H1 (cell line): Measurements from ENCODE around the gene SMTNL1. TPM values are rescaled to one million over a fixed set of nuclear protein-coding genes. Genes with fewer than 3 reads are reported as not detected.

Source experiments
- CTCF ChIA-PET: fragments of 300-600 bp; sonication (Branson Sonifier 250); formaldehyde crosslinking; loops from one replicate; lab custom pipeline; 2021; ENCODE audit not compliant: partially characterized antibody; lab: Charles Lee
- POLR2A ChIA-PET: fragments of 300-600 bp; sonication (Branson Sonifier 250); formaldehyde crosslinking; loops from one replicate; lab custom pipeline; 2021; ENCODE audit warnings: inconsistent platforms; ENCODE audit not compliant: partially characterized antibody; lab: Charles Lee
- DNase-seq, 2 experiments: peaks; one replicate each; pipeline versions ENCODE4 v3.0.0 to v3.0.0-alpha.2; 2010 to 2022; ENCODE audit warnings: low spot score in 2 of 2, low read depth in 1 of 2, mixed read lengths in 1 of 2
- FAIRE-seq: peaks from 2 replicates; lab custom pipeline; 2011; peaks lifted over from hg19 to GRCh38; lab: Jason Lieb, UNC
- H2AFZ ChIP-seq: 2 replicates; pipeline ENCODE4 v1.8.1; 2012; ENCODE audit warnings: low read length, inconsistent platforms
- H2AK5ac ChIP-seq: 2 replicates; pipeline ENCODE4 v1.6.1; 2013; ENCODE audit warnings: low read depth, low read length
- H2BK120ac ChIP-seq: replicated peaks from 2 replicates; pipeline ENCODE3; 2013; ENCODE audit warnings: low read depth, low read length, inconsistent platforms
- H2BK12ac ChIP-seq: 2 replicates; pipeline ENCODE4 v1.6.1; 2013; ENCODE audit warnings: low read depth, low read length
- H2BK15ac ChIP-seq: 2 replicates; pipeline ENCODE4 v1.6.1; 2013; ENCODE audit warnings: low read length
- H2BK20ac ChIP-seq: 2 replicates; pipeline ENCODE4 v1.6.1; 2013; ENCODE audit warnings: low read length
- H2BK5ac ChIP-seq: 2 replicates; pipeline ENCODE4 v1.6.1; 2013; ENCODE audit warnings: low read depth, low read length
- H3K14ac ChIP-seq: 2 replicates; pipeline ENCODE4 v1.6.1; 2013; ENCODE audit warnings: inconsistent platforms; ENCODE audit not compliant: insufficient read length
- H3K18ac ChIP-seq: 2 replicates; pipeline ENCODE4 v1.6.1; 2013; ENCODE audit warnings: low read length; ENCODE audit errors: extremely low read depth
- H3K23ac ChIP-seq: 2 replicates; pipeline ENCODE4 v1.6.1; 2013; ENCODE audit warnings: inconsistent platforms; ENCODE audit not compliant: insufficient read length
- H3K23me2 ChIP-seq: 2 replicates; pipeline ENCODE4 v1.6.1; 2013; ENCODE audit warnings: low read depth, low read length
- H3K27ac ChIP-seq: 2 replicates; pipeline ENCODE4 v1.6.1; 2011; ENCODE audit warnings: low read depth, low read length, inconsistent platforms
- H3K27me3 ChIP-seq, 4 experiments: replicated peaks in 1 of 4; 1 replicate in 1 of 4; 2 replicates in 3 of 4; pipeline versions ENCODE4 v1.6.1 to v1.8.1; 2011 to 2013; ENCODE audit warnings: low read length in 3 of 4, mild to moderate bottlenecking in 3 of 4, inconsistent platforms in 2 of 4, mixed read lengths in 2 of 4, moderate library complexity in 1 of 4; ENCODE audit not compliant: control insufficient read depth in 3 of 4, insufficient read depth in 3 of 4; ENCODE audit errors: extremely low read depth in 1 of 4
- H3K36me3 ChIP-seq, 4 experiments: 2 replicates each; pipeline versions ENCODE4 v1.6.1 to v1.8.1; 2011 to 2013; ENCODE audit warnings: mild to moderate bottlenecking in 4 of 4, low read length in 3 of 4, moderate library complexity in 2 of 4, control low read depth in 1 of 4, inconsistent platforms in 1 of 4; ENCODE audit not compliant: insufficient read depth in 4 of 4, control insufficient read depth in 2 of 4
- H3K4ac ChIP-seq: replicated peaks from 2 replicates; pipeline ENCODE3; 2013; ENCODE audit warnings: low read length, low read depth, mixed read lengths, inconsistent platforms; ENCODE audit not compliant: insufficient read length
- H3K4me1 ChIP-seq, 4 experiments: replicated peaks in 1 of 4; 1 replicate in 1 of 4; 2 replicates in 3 of 4; pipeline versions ENCODE4 v1.6.1 to v1.8.1; 2011 to 2013; ENCODE audit warnings: low read length in 3 of 4, inconsistent platforms in 2 of 4, mixed read lengths in 1 of 4; ENCODE audit not compliant: insufficient read depth in 4 of 4, control insufficient read depth in 3 of 4
- H3K4me2 ChIP-seq, 2 experiments: 2 replicates each; pipeline versions ENCODE4 v1.6.1 to v1.8.1; 2011 to 2013; ENCODE audit warnings: low read depth in 2 of 2, low read length in 2 of 2, control low read depth in 1 of 2, inconsistent platforms in 1 of 2, mild to moderate bottlenecking in 1 of 2; ENCODE audit not compliant: insufficient read depth in 1 of 2
- H3K4me3 ChIP-seq, 4 experiments: fragments of 200-600, 300-600 bp in 1 of 4; sonication (generic), shearing (Covaris generic), sonication (Bioruptor Twin) in 1 of 4; 2 replicates each; pipeline versions ENCODE4 v1.5.1 to v1.8.1; 2011 to 2016; ENCODE audit warnings: low read length in 4 of 4, low read depth in 3 of 4, control low read depth in 2 of 4, inconsistent platforms in 2 of 4, mild to moderate bottlenecking in 2 of 4, mixed read lengths in 1 of 4, moderate library complexity in 1 of 4; ENCODE audit not compliant: insufficient read depth in 2 of 4; ENCODE audit errors: extremely low read depth in 1 of 4
- H3K56ac ChIP-seq: replicated peaks from 2 replicates; pipeline ENCODE3; 2013; ENCODE audit warnings: low read depth, mild to moderate bottlenecking, mixed read lengths, low read length, inconsistent platforms; ENCODE audit not compliant: insufficient read length
- H3K79me1 ChIP-seq: 2 replicates; pipeline ENCODE4 v1.6.1; 2013; ENCODE audit warnings: low read depth, low read length, control low read depth
- H3K79me2 ChIP-seq, 2 experiments: 2 replicates each; pipeline versions ENCODE4 v1.6.1 to v1.8.1; 2012 to 2013; ENCODE audit warnings: low read length in 2 of 2, mild to moderate bottlenecking in 2 of 2, inconsistent platforms in 1 of 2; ENCODE audit not compliant: insufficient read depth in 2 of 2, control insufficient read depth in 1 of 2
- H3K9ac ChIP-seq, 4 experiments: replicated peaks in 1 of 4; 1 replicate in 1 of 4; 2 replicates in 3 of 4; pipeline versions ENCODE4 v1.6.1 to v1.8.1; 2011 to 2013; ENCODE audit warnings: low read depth in 3 of 4, low read length in 3 of 4, control low read depth in 2 of 4, mild to moderate bottlenecking in 2 of 4, moderate library complexity in 2 of 4, inconsistent platforms in 1 of 4; ENCODE audit errors: extremely low read depth in 1 of 4
- H3K9me3 ChIP-seq, 2 experiments: 2 replicates each; pipeline versions ENCODE4 v1.6.1 to v1.8.1; 2012 to 2013; ENCODE audit warnings: mild to moderate bottlenecking in 2 of 2, moderate library complexity in 2 of 2, control low read depth in 1 of 2, inconsistent platforms in 1 of 2, low read depth in 1 of 2, low read length in 1 of 2, mixed read lengths in 1 of 2; ENCODE audit not compliant: insufficient read depth in 2 of 2
- H4K20me1 ChIP-seq, 2 experiments: replicated peaks in 1 of 2; 2 replicates each; pipeline versions ENCODE3 to v1.8.1; 2011 to 2013; ENCODE audit warnings: inconsistent platforms in 2 of 2, low read length in 2 of 2, mild to moderate bottlenecking in 1 of 2; ENCODE audit not compliant: insufficient read depth in 2 of 2, control insufficient read depth in 1 of 2
- H4K5ac ChIP-seq: 2 replicates; pipeline ENCODE4 v1.6.1; 2013; ENCODE audit warnings: low read length, low read depth, mixed read lengths, inconsistent platforms; ENCODE audit not compliant: insufficient read length
- H4K8ac ChIP-seq: 2 replicates; pipeline ENCODE4 v1.8.0; 2013; ENCODE audit warnings: mild to moderate bottlenecking, moderate library complexity, low read length, inconsistent platforms; ENCODE audit not compliant: insufficient read depth; ENCODE audit errors: extremely low read depth
- H4K91ac ChIP-seq: replicated peaks from 2 replicates; pipeline ENCODE3; 2013; ENCODE audit warnings: low read length, mixed read lengths, inconsistent platforms; ENCODE audit not compliant: insufficient read length
- KDM1A ChIP-seq: fragments of 200-600, 300-600 bp; sonication (generic); IDR thresholded peaks from 2 replicates; pipeline ENCODE4 v1.7.1; 2016; ENCODE audit warnings: mild to moderate bottlenecking, low read length, borderline replicate concordance
- MAX ChIP-seq: IDR thresholded peaks from 2 replicates; pipeline ENCODE4 v1.6.1; 2012; ENCODE audit warnings: inconsistent platforms
- WGBS, 2 experiments: shearing (Covaris generic) in 1 of 2; methylation state at CpG; one replicate each; pipeline versions ENCODE4 v1.1.6 to v1.1.7; 2013 to 2015; ENCODE audit warnings: low lambda C conversion rate in 2 of 2, mixed read lengths in 2 of 2, inconsistent platforms in 1 of 2, low coverage in 1 of 2, missing lambda C conversion rate in 1 of 2; ENCODE audit not compliant: insufficient replicate concordance in 2 of 2, insufficient coverage in 1 of 2, insufficient read length in 1 of 2; ENCODE audit errors: extremely low coverage in 1 of 2, missing lambda C conversion rate in 1 of 2; 5-methylcytosine and 5-hydroxymethylcytosine counted together
- polyA plus RNA-seq, 7 experiments: library from polyadenylated mRNA; depleted of rRNA in 3 of 7; stranded (reverse) in 5 of 7; unstranded in 2 of 7; fragments of >200 nt in 5 of 7; fragments of 200-250 nt in 2 of 7; gene quantifications; 1 replicate in 5 of 7; 2 replicates in 1 of 7; 4 replicates in 1 of 7; pipeline versions ENCODE4 v1.2.1 to v1.2.3, GENCODE V29; 2011 to 2013; ENCODE audit warnings: missing spikeins in 2 of 7, mixed read lengths in 2 of 7
- total RNA-seq: library from RNA; stranded (reverse); fragmentation: NEBNext Ultra II Directional; extraction: Animal tissue kit (Norgen Biotek cat#: 25700); gene quantifications from 2 replicates; pipeline ENCODE4 v1.2.1, GENCODE V29; 2021

Gene SMTNL1
- total and polyA plus RNA-seq, 2 of the 8 experiments (the other 6 are each of a cell fraction or from before 2014, with no cell fraction given): 0.18 TPM; not detected in 1

DNA sequence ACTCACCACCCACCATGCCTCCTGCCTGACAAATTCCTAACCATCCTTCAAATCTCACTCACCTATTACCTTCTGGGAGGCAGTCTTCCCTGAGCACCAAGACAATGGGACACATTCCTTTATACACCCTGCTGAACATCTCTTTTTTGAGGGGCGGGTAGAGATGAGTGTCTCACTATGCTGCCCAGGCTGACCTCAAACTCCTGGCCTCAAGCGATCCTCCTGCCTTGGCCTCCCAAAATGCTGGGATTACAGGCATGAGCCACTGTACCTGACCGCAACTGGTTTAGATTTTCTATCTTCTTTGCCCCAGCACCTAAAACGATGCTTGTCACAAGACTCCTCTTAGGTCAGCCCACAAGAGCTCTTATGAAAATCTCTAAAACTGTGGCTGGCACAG, 14.0 kb upstream of the SMTNL1 start:
- Histone ChIP-seq H3K27me3 (no peaks in the 10 kb centered on the region), H2BK20ac (no peak overlapping the region), H3K79me2 (peaks cover 0 to 2% of the 10 kb centered on the region in 2 experiments; a peak in 2 of 4 replicates), H4K20me1 (peaks cover 0 to 1% of the 10 kb centered on the region in 2 experiments), H2AK5ac (no peak overlapping the region), H3K18ac (no peak overlapping the region), H3K36me3 (peaks cover 0 to under 1% (median under 1%) of the 10 kb centered on the region in 4 experiments; a peak in 3 of 8 replicates), H3K4me2 (no peak overlapping the region), H3K4me3 (no peak overlapping the region), H2BK5ac (no peak overlapping the region), H3K4me1 (peaks cover 0 to 7% (median 3%) of the 10 kb centered on the region in 4 experiments; a peak in 3 of 7 replicates), H3K56ac (no peak overlapping the region), H3K9me3 (no peaks in the 10 kb centered on the region), H4K5ac (no peak overlapping the region), H3K4ac (no peak overlapping the region), H3K23me2 (no peaks in the 10 kb centered on the region), H4K8ac (no peak overlapping the region), H2BK120ac (no peak overlapping the region), H3K9ac (no peak overlapping the region), H3K27ac (no peak overlapping the region), H2AFZ (no peak overlapping the region), H2BK12ac (no peak overlapping the region), H3K14ac (no peak overlapping the region), H4K91ac (no peak overlapping the region), H3K23ac (no peak overlapping the region), H2BK15ac (no peak overlapping the region), H3K79me1 (no peaks in the 10 kb centered on the region)
- ChIA-PET CTCF (interaction anchor here (0.7 to 25.4 kb wide), 7 partner anchors 6 to 144 kb away, joined by 3 to 1146 read pairs (median 4); partner anchors contain the start of genes RTN4RL2 and SLC43A1), POLR2A (interaction anchor here (0.8 to 10.5 kb wide), 9 partner anchors 9 to 124 kb away, joined by 3 to 110 read pairs (median 6); partner anchors contain the start of genes RTN4RL2 and SLC43A1)
- no peak for DNase-seq
- WGBS, 2 experiments: 87% methylated on average over 4 of the region's 4 CpGs; no CpG with 5 or more reads in 1 of the 2 experiments
- FAIRE-seq: no peak
- no peak for TF ChIP-seq MAX
- TF ChIP-seq KDM1A: peak; percentile 32; the same call in 1 of the 2 replicates
